Measurements from ENCODE around the gene PIEZO2.
"Not testable (repeated sequence)": the region's sequence is repeated elsewhere in the genome, so short reads cannot be mapped to it uniquely, and the experiment has no call there.

PIEZO2 gene

GRCh38 chr18:10951631-10952544 lies 197.5 kb downstream of the PIEZO2 start:
- DNase-seq, result no peak

GRCh38 chr18:10950876-10951630 lies 198.3 kb downstream of the PIEZO2 start:
- DNase-seq, result no peak

GRCh38 chr18:10950080-10950875 lies 199.1 kb downstream of the PIEZO2 start:
- DNase-seq, result no peak

- no peak for DNase-seq
Measured at GRCh38 chr18:10949655-10950054, 199.7 kb downstream of the PIEZO2 start.

GRCh38 chr18:10948421-10948820 lies 200.9 kb downstream of the PIEZO2 start:
- DNase-seq, result no peak

- no peak for DNase-seq
Measured at GRCh38 chr18:10946058-10946457, 203.3 kb downstream of the PIEZO2 start.

- DNase-seq, result no peak
Measured at GRCh38 chr18:10942998-10943397, 206.4 kb downstream of the PIEZO2 start.

- DNase-seq, result no peak
Measured at GRCh38 chr18:10939822-10940221, 209.5 kb downstream of the PIEZO2 start.

GRCh38 chr18:10937743-10938640 lies 211.4 kb downstream of the PIEZO2 start:
- DNase-seq, result no peak

- no peak for DNase-seq
Measured at GRCh38 chr18:10936176-10937053, 213.0 kb downstream of the PIEZO2 start.

- DNase-seq, result no peak
Measured at GRCh38 chr18:10935588-10935987, 213.8 kb downstream of the PIEZO2 start.

GRCh38 chr18:10933648-10934047 lies 215.7 kb downstream of the PIEZO2 start:
- DNase-seq, result not testable (repeated sequence)

GRCh38 chr18:10930076-10930475 lies 219.3 kb downstream of the PIEZO2 start:
- DNase-seq, result no peak

GRCh38 chr18:10928772-10929373 lies 220.5 kb downstream of the PIEZO2 start:
- DNase-seq, result no peak

- no peak for DNase-seq
Measured at GRCh38 chr18:10928011-10928771, 221.2 kb downstream of the PIEZO2 start.

- DNase-seq, result no peak
Measured at GRCh38 chr18:10927286-10927992, 221.9 kb downstream of the PIEZO2 start.

- no peak for DNase-seq
Measured at GRCh38 chr18:10926621-10927161, 222.7 kb downstream of the PIEZO2 start.

GRCh38 chr18:10924290-10924689 lies 225.1 kb downstream of the PIEZO2 start:
- no peak for DNase-seq

All from CD4-positive, alpha-beta T cell treated with Interleukin-1 beta for 1 hour (primary cell).